HepG2 (cell line): ENCODE measurements around the gene HOXB6. TPM values are rescaled to one million over a fixed set of nuclear protein-coding genes. Genes with fewer than 3 reads are reported as not detected.

Experiments used
- ATAC-seq: fragments of 200-7000 bp; cut with Tn5 transposase; 3 replicates; pipeline ENCODE4 v1.9.1; 2020; ENCODE audit warnings: mild to moderate bottlenecking, moderate library complexity
- BruUV-seq: library from RNA; stranded (reverse); fragments of 400-500 nt; replicated peaks from 2 replicates; lab custom pipeline; 2021; lab: Mats Ljungman, UMichigan
- CTCF ChIA-PET: fragments of 300-600 bp; formaldehyde crosslinking; extraction: SDS; loops from one replicate; lab custom pipeline; 2021; ENCODE audit warnings: low total read pairs, inconsistent platforms, low intra/inter-chr PET ratio; lab: Yijun Ruan, JAX
- POLR2A ChIA-PET: fragments of 350-600 bp; sonication (Branson Sonifier 250); formaldehyde crosslinking; loops from one replicate; lab custom pipeline; 2020; ENCODE audit warnings: antibody characterized with exemption, inconsistent platforms; lab: Yijun Ruan, JAX
- DNase-seq: peaks from one replicate; pipeline ENCODE4 v3.0.0-alpha.2; 2015; ENCODE audit warnings: low spot score
- FAIRE-seq: peaks from 3 replicates; lab custom pipeline; 2011; peaks lifted over from hg19 to GRCh38; lab: Jason Lieb, UNC
- H2AFZ ChIP-seq: one replicate; pipeline ENCODE4 v1.6.1; 2011; ENCODE audit warnings: low read length, inconsistent platforms
- H3K27ac ChIP-seq: fragments of 300-600 bp; 3 replicates; pipeline ENCODE4 v1.8.0; 2011; ENCODE audit warnings: mixed run types, mild to moderate bottlenecking, mixed read lengths, low read length, inconsistent platforms; ENCODE audit not compliant: insufficient read depth; ENCODE audit errors: extremely low read length
- H3K27me3 ChIP-seq, 2 experiments: fragments of 200-600 bp in 1 of 2; 2 replicates in 1 of 2; 3 replicates in 1 of 2; pipeline versions ENCODE4 v1.6.0 to v1.8.0; 2011; ENCODE audit warnings: low read length in 2 of 2, mild to moderate bottlenecking in 2 of 2, moderate library complexity in 2 of 2, inconsistent platforms in 1 of 2; ENCODE audit not compliant: insufficient read depth in 2 of 2, control insufficient read depth in 1 of 2
- H3K36me3 ChIP-seq, 2 experiments: fragments of 200-600 bp in 1 of 2; replicated peaks in 1 of 2; 2 replicates in 1 of 2; 3 replicates in 1 of 2; pipeline versions ENCODE4 v1.5.1 to v1.8.0; 2011; ENCODE audit warnings: low read length in 2 of 2, inconsistent platforms in 1 of 2; ENCODE audit not compliant: insufficient read depth in 2 of 2, control insufficient read depth in 1 of 2
- H3K4me1 ChIP-seq: 2 replicates; pipeline ENCODE4 v1.5.1; 2012; ENCODE audit warnings: low read length, inconsistent platforms; ENCODE audit not compliant: insufficient read depth
- H3K4me2 ChIP-seq: 2 replicates; pipeline ENCODE4 v1.6.0; 2011; ENCODE audit warnings: low read depth, low read length, inconsistent platforms
- H3K4me3 ChIP-seq, 3 experiments: fragments of 200-600 bp in 1 of 3; sonication (generic), shearing (Covaris generic) in 1 of 3; replicated peaks in 1 of 3; 2 replicates each; pipeline ENCODE4 v1.5.1; 2011 to 2016; ENCODE audit warnings: low read length in 3 of 3, inconsistent platforms in 2 of 3, low read depth in 2 of 3, mild to moderate bottlenecking in 2 of 3, control low read depth in 1 of 3, mixed read lengths in 1 of 3; ENCODE audit not compliant: insufficient read depth in 1 of 3
- H3K79me2 ChIP-seq: one replicate; pipeline ENCODE4 v1.6.1; 2011; ENCODE audit warnings: low read length, inconsistent platforms; ENCODE audit not compliant: insufficient read depth
- H3K9ac ChIP-seq: 2 replicates; pipeline ENCODE4 v1.6.0; 2011; ENCODE audit warnings: mild to moderate bottlenecking, low read depth, low read length, inconsistent platforms; ENCODE audit not compliant: insufficient read depth
- H3K9me3 ChIP-seq: 2 replicates; pipeline ENCODE4 v1.5.1; 2012; ENCODE audit warnings: mild to moderate bottlenecking, low read length
- H4K20me1 ChIP-seq: 2 replicates; pipeline ENCODE4 v1.6.0; 2011; ENCODE audit warnings: inconsistent platforms, mild to moderate bottlenecking, low read length, moderate library complexity; ENCODE audit not compliant: insufficient read depth
- CEBPB ChIP-seq: IDR thresholded peaks from 2 replicates; pipeline ENCODE4 v1.6.1; 2011; ENCODE audit warnings: low read depth, low read length, improper control_type of control experiment, borderline replicate concordance
- FIP1L1 ChIP-seq: fragments of 200-400 bp; formaldehyde crosslinking; IDR thresholded peaks from 2 replicates; pipeline ENCODE4 v1.6.1; 2018; ENCODE audit warnings: low read depth, mild to moderate bottlenecking, low read length, moderate library complexity, borderline replicate concordance; ENCODE audit not compliant: insufficient read depth
- MTF2 ChIP-seq: sonication (generic); formaldehyde crosslinking; IDR thresholded peaks from 2 replicates; pipeline ENCODE4 v1.5.0; 2020; ENCODE audit warnings: missing genetic modification reagents, borderline replicate concordance
- NFYC ChIP-seq: IDR thresholded peaks from 2 replicates; pipeline ENCODE4 v1.6.1; 2016; ENCODE audit warnings: missing genetic modification reagents, missing compliant biosample characterization
- REL ChIP-seq: sonication (generic); formaldehyde crosslinking; conservative IDR thresholded peaks from 2 replicates; pipeline ENCODE4 v1.8.0; 2022; ENCODE audit warnings: mild to moderate bottlenecking, missing genetic modification reagents, moderate library complexity
- RNF2 ChIP-seq: fragments of 450-650 bp; conservative IDR thresholded peaks from 2 replicates; pipeline ENCODE4 v1.6.1; 2016; ENCODE audit warnings: low read depth
- SATB2 ChIP-seq: sonication (generic); formaldehyde crosslinking; IDR thresholded peaks from 2 replicates; pipeline ENCODE4 v1.5.0; 2020; ENCODE audit warnings: missing genetic modification reagents
- TEF ChIP-seq: sonication (generic); formaldehyde crosslinking; IDR thresholded peaks from 2 replicates; pipeline ENCODE4 v1.5.0; 2020; ENCODE audit warnings: missing genetic modification reagents
- ZNF251 ChIP-seq: sonication (generic); formaldehyde crosslinking; IDR thresholded peaks from 2 replicates; pipeline ENCODE4 v1.9.0; 2021; ENCODE audit warnings: mild to moderate bottlenecking, missing genetic modification reagents
- ZNF326 ChIP-seq: sonication (generic); formaldehyde crosslinking; IDR thresholded peaks from 2 replicates; pipeline ENCODE4 v1.4.0; 2020; ENCODE audit warnings: missing genetic modification reagents, borderline replicate concordance
- WGBS: methylation state at CpG from one replicate; pipeline ENCODE4 v1.1.6; 2017; ENCODE audit warnings: low lambda C conversion rate; 5-methylcytosine and 5-hydroxymethylcytosine counted together
- in situ Hi-C: cut with HindIII; loops from 2 replicates; pipeline ENCODE4 v1.10.0; 2017; ENCODE audit warnings: low pct_unique_long_range_greater_than_20kb; ENCODE audit not compliant: extremely low pct_ligation_motif_present
- intact Hi-C: fragments of 100-400 bp; cut with micrococcal nuclease; formaldehyde crosslinking; loops from one replicate; pipeline ENCODE4 v1.10.0; 2022; ENCODE audit not compliant: unreplicated experiment
- polyA plus RNA-seq, 8 experiments: library from polyadenylated mRNA; depleted of rRNA in 3 of 8; stranded (reverse) in 7 of 8; unstranded in 1 of 8; fragments of >200 nt; fragmentation: Illumina TruSeq in 4 of 8; extraction: Trizol in 4 of 8; gene quantifications; 2 replicates each; pipeline versions ENCODE4 v1.2.1 to v1.2.3, GENCODE V29; 2011 to 2016; ENCODE audit warnings: low read depth in 4 of 8, missing spikeins in 1 of 8, mixed read lengths in 1 of 8; ENCODE audit not compliant: insufficient read depth in 1 of 8
- total RNA-seq, 5 experiments: library from RNA; depleted of rRNA; stranded (reverse); fragments of >200 nt; fragmentation: Illumina TruSeq; extraction: Trizol; gene quantifications; 2 replicates each; pipeline ENCODE4 v1.2.3, GENCODE V29; 2016; ENCODE audit warnings: low read depth in 1 of 5
- TF ChIP-seq, protein P1 (sequence below): sonication (generic); formaldehyde crosslinking; IDR thresholded peaks from 2 replicates; pipeline ENCODE4 v1.9.0; 2021; ENCODE audit warnings: mild to moderate bottlenecking, missing genetic modification reagents
- TF ChIP-seq, protein P2 (sequence below): IDR thresholded peaks from 2 replicates; pipeline ENCODE4 v1.6.1; 2016; ENCODE audit warnings: low read depth

The HOXB6 gene
- total and polyA plus RNA-seq, 2 of the 13 experiments (the other 11 are each of a cell fraction or from before 2014, with no cell fraction given): not detected

DNA sequence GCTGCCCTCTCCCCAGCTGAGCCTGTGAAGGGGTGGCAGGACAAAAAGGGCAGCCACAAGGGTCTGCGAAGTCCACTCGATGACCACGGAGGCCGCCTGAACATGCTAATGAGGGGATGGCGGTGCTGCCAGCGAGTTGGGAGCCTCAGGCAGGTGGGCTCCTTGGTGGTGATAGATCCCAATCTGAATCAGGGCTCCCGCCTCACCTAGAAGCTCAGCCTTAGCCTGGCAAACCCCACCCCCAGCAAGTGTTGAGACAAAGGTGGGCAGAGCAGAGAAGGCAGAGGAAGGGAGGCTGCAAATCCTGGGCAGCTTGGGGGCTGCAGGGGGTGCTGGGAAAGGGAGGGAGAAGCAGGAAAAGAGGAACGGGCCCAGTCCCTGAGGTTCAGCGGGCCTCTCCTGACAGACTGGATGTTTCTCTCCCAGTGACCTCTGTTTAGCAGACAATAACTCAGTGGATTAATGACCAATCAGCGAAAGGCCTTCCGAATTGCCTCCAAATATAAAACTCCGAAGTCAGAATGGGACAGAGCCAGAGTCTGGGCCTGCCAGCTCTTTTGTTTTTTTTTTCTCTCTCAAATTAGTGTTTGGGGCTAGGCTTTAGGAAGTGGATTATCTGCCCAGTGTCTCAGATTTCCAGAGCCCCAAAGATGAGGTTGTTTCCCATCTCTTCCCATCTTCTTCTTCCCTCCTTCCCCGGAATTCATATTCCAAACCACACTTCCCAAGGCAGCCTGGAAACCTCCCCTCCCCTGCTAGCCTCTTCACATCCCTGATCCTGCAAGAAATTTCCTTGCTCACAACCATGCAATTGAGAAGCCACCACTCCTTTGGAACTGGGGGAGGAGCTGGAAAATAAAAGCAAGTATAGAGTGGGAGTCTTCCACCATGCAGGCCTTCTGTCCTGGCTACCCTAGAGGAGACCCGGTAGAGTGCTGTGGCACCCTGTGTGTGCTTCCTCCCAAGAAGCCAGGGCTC is 44.7 kb downstream of the HOXB6 start:
- Histone ChIP-seq H3K4me3 (no peak overlapping the region), H3K36me3 (no peaks in the 10 kb centered on the region), H4K20me1 (no peaks in the 10 kb centered on the region; the same call in 1 of the 2 replicates), H3K9ac (no peak overlapping the region), H3K4me1 (no peaks in the 10 kb centered on the region), H3K27me3 (peaks cover 30 to 94% of the 10 kb centered on the region in 2 experiments), H2AFZ (no peak overlapping the region), H3K79me2 (no peaks in the 10 kb centered on the region), H3K4me2 (no peak overlapping the region), H3K27ac (no peak overlapping the region), H3K9me3 (no peaks in the 10 kb centered on the region)
- DNase-seq (no peak), ATAC-seq (no peak), FAIRE-seq (no peak)
- intact Hi-C loops: no loop called here
- ChIA-PET POLR2A (no interaction called here), CTCF (no interaction called here)
- no TSS peak for BruUV-seq
- in situ Hi-C loops: no loop called here
- WGBS: 18% methylated on average over 9 of the region's 14 CpGs
- TF ChIP-seq, protein P1, sequence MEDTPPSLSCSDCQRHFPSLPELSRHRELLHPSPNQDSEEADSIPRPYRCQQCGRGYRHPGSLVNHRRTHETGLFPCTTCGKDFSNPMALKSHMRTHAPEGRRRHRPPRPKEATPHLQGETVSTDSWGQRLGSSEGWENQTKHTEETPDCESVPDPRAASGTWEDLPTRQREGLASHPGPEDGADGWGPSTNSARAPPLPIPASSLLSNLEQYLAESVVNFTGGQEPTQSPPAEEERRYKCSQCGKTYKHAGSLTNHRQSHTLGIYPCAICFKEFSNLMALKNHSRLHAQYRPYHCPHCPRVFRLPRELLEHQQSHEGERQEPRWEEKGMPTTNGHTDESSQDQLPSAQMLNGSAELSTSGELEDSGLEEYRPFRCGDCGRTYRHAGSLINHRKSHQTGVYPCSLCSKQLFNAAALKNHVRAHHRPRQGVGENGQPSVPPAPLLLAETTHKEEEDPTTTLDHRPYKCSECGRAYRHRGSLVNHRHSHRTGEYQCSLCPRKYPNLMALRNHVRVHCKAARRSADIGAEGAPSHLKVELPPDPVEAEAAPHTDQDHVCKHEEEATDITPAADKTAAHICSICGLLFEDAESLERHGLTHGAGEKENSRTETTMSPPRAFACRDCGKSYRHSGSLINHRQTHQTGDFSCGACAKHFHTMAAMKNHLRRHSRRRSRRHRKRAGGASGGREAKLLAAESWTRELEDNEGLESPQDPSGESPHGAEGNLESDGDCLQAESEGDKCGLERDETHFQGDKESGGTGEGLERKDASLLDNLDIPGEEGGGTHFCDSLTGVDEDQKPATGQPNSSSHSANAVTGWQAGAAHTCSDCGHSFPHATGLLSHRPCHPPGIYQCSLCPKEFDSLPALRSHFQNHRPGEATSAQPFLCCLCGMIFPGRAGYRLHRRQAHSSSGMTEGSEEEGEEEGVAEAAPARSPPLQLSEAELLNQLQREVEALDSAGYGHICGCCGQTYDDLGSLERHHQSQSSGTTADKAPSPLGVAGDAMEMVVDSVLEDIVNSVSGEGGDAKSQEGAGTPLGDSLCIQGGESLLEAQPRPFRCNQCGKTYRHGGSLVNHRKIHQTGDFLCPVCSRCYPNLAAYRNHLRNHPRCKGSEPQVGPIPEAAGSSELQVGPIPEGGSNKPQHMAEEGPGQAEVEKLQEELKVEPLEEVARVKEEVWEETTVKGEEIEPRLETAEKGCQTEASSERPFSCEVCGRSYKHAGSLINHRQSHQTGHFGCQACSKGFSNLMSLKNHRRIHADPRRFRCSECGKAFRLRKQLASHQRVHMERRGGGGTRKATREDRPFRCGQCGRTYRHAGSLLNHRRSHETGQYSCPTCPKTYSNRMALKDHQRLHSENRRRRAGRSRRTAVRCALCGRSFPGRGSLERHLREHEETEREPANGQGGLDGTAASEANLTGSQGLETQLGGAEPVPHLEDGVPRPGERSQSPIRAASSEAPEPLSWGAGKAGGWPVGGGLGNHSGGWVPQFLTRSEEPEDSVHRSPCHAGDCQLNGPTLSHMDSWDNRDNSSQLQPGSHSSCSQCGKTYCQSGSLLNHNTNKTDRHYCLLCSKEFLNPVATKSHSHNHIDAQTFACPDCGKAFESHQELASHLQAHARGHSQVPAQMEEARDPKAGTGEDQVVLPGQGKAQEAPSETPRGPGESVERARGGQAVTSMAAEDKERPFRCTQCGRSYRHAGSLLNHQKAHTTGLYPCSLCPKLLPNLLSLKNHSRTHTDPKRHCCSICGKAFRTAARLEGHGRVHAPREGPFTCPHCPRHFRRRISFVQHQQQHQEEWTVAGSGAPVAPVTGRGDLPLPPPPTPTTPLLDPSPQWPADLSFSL (CRISPR knock-in tag): no peak
- TF ChIP-seq REL (no peak), MTF2 (CRISPR knock-in tag) (no peak), TEF (CRISPR knock-in tag) (no peak), RNF2 (no peak), CEBPB (no peak), ZNF326 (no peak), ZNF251 (CRISPR knock-in tag) (no peak), SATB2 (no peak), FIP1L1 (no peak), NFYC (no peak)
- TF ChIP-seq, protein P2, sequence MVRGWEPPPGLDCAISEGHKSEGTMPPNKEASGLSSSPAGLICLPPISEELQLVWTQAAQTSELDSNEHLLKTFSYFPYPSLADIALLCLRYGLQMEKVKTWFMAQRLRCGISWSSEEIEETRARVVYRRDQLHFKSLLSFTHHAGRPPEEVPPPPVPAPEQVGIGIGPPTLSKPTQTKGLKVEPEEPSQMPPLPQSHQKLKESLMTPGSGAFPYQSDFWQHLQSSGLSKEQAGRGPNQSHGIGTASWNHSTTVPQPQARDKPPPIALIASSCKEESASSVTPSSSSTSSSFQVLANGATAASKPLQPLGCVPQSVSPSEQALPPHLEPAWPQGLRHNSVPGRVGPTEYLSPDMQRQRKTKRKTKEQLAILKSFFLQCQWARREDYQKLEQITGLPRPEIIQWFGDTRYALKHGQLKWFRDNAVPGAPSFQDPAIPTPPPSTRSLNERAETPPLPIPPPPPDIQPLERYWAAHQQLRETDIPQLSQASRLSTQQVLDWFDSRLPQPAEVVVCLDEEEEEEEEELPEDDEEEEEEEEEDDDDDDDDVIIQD: no peak
